Erythroblast (primary cell): Measurements from ENCODE around the gene GLIPR1L2.

Experiments
- GATA1 ChIP-seq: IDR thresholded peaks from 2 replicates; pipeline ENCODE4 v1.6.1; 2011; ENCODE audit warnings: low read depth, mild to moderate bottlenecking, control low read depth, low read length, moderate library complexity
- POLR2A ChIP-seq: IDR thresholded peaks from 2 replicates; pipeline ENCODE4 v1.6.1; 2011; ENCODE audit warnings: mild to moderate bottlenecking, low read length

GRCh38 chr12:75460204-75460603, 69.3 kb downstream of the GLIPR1L2 start:
- TF ChIP-seq POLR2A (no peak), GATA1 (no peak)
